SK-N-MC (cell line): ENCODE results near the gene RPS16.
"Not testable (repeated sequence)": the region's sequence is repeated elsewhere in the genome, so short reads cannot be mapped to it uniquely, and the experiment has no call there.

Source experiments
- DNase-seq: peaks from one replicate; pipeline ENCODE4 v3.0.0-alpha.2; 2011; ENCODE audit warnings: low read depth, low spot score
- H3K27ac ChIP-seq: fragments of 200-600 bp; sonication (generic); 2 replicates; pipeline ENCODE4 v1.5.1; 2016; ENCODE audit warnings: mixed run types
- H3K36me3 ChIP-seq: fragments of 200-600 bp; sonication (generic); 2 replicates; pipeline ENCODE4 v1.6.1; 2017; ENCODE audit warnings: antibody characterized with exemption, low read length, mixed read lengths; ENCODE audit not compliant: insufficient read depth
- H3K4me3 ChIP-seq: fragments of 200-600 bp; sonication (generic); 2 replicates; pipeline ENCODE4 v1.5.1; 2016
- H3K9ac ChIP-seq: fragments of 200-600 bp; sonication (generic); 2 replicates; pipeline ENCODE4 v1.8.0; 2017; ENCODE audit warnings: mixed run types, mixed read lengths; ENCODE audit not compliant: insufficient read length
- H3K9me3 ChIP-seq: fragments of 200-600 bp; sonication (generic); 2 replicates; pipeline ENCODE4 v1.6.1; 2017; ENCODE audit warnings: low read depth, mild to moderate bottlenecking, antibody characterized with exemption, low read length, moderate library complexity, mixed read lengths
- EZH2 ChIP-seq: fragments of 200-600 bp; sonication (generic); IDR thresholded peaks from one replicate; pipeline ENCODE4 v1.6.1; 2017; ENCODE audit warnings: antibody characterized with exemption
- FOXP2 ChIP-seq: optimal IDR thresholded peaks from 2 replicates; pipeline ENCODE3; 2011; ENCODE audit warnings: mild to moderate bottlenecking, moderate library complexity; ENCODE audit not compliant: insufficient read depth; ENCODE audit errors: extremely low read length, control extremely low read depth
- POLR2AphosphoS5 ChIP-seq: IDR thresholded peaks from 2 replicates; pipeline ENCODE4 v1.6.1; 2012; ENCODE audit warnings: mild to moderate bottlenecking, low read depth, low read length, borderline replicate concordance

RPS16 gene

DNA sequence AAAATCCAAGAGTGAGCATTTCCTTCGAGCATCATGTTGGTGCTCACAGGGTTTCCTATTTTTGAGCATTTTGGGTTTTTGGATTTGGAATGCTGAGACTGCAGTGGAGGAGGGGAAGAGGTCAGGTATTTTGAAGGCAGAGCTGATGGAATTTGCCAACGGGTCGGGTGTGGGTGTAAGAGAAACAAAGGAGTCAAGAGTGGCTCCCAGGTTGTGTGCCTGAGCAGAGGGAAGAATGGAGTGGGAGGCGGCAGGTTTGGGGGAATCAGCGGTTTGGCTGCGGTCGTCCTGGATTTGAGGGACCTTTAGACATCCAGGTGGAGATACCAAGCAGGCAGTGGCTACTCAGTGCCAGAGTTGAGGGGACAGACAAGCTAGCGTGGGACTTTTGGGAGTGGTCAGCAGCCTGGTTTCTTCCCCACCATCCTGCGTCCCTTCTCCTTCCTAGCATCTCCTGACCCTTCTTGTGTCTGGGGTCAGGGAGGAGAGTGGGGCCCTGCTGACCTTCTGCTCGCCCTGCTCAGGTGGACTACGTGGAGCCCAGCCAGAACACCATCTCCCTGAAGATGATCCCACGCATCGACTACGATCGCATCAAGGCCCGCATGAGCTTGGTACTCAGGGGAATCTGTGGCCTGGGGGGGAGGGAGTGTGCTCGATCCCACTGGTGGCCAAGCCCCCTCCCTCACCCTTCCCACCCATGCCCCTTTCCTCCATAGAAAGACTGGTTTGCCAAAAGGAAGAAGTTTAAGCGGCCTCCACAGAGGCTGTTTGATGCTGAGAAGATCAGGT, 30.4 kb upstream of the RPS16 start:
- Histone ChIP-seq H3K9me3 (no peaks in the 10 kb centered on the region), H3K4me3 (no peak overlapping the region), H3K9ac (no peak overlapping the region), H3K36me3 (peaks cover 67% of the 10 kb centered on the region; the same call in 1 of the 2 replicates), H3K27ac (no peak overlapping the region)
- no peak for DNase-seq
- TF ChIP-seq EZH2 = no peak
- no peak for TF ChIP-seq FOXP2
- TF ChIP-seq POLR2AphosphoS5 = no peak

DNA sequence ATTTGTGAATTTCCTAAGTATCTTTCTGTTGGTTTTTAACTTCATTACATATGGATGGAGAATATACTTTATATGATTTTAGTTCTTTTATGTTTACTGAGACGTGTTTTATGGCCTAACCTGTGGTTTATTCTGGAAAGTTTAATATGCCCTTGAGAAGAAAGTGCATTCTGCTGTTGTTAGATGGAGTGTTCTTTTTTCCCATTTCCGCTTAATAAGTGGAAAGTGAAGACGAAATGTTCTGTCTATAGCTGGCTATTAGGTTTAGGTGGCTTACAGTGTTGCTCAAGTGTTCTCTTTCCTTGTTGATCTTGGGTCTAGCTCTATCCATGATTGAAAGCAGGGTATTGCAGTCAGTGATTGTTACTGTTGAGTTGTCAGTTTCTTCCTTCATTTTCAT, 27.7 kb upstream of the RPS16 start:
- Histone ChIP-seq H3K9ac (no peak overlapping the region), H3K27ac (0 out of 2 replicates have a peak overlapping the region, but pooled peaks have one; percentile 20), H3K36me3 (peaks cover 59% of the 10 kb centered on the region; the same call in 1 of the 2 replicates), H3K4me3 (no peak overlapping the region), H3K9me3 (no peaks in the 10 kb centered on the region)
- DNase-seq = no peak
- TF ChIP-seq EZH2 (no peak), FOXP2 (no peak), POLR2AphosphoS5 (no peak)

DNA sequence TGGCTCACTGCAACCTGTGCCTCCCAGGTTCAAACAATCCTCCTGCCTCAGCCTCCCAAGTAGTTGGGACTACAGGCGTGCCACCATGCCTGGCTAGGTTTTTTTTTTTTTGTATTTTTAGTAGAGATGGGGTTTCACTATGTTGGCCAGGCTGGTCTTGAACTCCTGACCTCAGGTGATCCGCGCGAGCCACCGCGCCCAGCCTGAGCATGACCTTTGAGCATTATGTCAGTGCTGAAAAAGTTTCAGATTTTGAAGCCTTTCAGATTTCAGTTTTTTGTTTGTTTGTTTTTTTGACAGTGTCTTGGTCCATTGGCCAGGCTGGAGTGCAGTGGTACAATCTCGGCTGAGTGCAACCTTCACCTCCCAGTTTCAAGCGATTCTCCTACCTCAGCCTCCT, 15.5 kb upstream of the RPS16 start:
- peaks cover 42% of the 10 kb centered on the region for H3K36me3 ChIP-seq
- DNase-seq, H3K27ac ChIP-seq: not testable (repeated sequence)

DNA sequence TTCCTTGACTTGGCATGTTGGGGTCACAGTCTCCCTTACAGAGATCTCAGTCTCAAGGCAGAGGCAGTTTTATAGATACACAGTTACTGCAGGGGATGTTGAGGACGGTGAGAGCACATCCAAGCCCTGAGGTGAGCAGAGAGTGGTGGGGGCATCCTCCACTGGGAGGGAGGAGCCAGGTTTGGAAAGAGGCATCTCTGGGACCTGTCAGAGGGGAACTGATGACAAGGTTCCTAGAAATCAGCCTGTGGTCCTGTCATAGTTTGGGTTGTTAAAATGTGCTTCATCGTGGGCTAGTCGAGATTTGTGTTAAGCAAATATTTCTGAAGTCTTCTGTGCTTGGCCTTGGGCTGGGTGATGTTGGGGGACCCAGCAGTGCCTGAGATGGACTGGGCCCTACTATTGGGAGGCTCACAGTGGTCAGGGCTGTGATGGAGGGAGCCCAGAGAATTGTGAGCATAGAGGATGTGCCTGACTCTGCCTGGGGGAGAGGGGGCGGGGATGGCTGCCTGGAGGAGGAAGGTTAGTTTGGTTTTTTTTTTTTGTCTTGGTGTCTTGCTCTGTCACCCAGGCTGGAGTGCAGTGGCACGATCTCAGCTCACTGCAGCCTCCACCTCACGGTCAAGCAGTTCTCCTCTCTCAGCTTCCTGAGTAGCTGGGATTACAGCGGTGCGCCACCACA, 13.5 kb upstream of the RPS16 start:
- DNase-seq = no peak
- H3K9me3 ChIP-seq = no peaks in the 10 kb centered on the region
- TF ChIP-seq FOXP2 (no peak), POLR2AphosphoS5 (no peak), EZH2 (no peak)
- H3K36me3 ChIP-seq = peaks cover 38% of the 10 kb centered on the region
- H3K9ac ChIP-seq = no peak overlapping the region
- H3K27ac ChIP-seq = no peak overlapping the region
- H3K4me3 ChIP-seq = no peak overlapping the region

More for the DNA sequence above, 15.5 kb upstream of the RPS16 start:
- H3K9ac ChIP-seq, H3K9me3 ChIP-seq, H3K4me3 ChIP-seq: not testable (repeated sequence)

DNA sequence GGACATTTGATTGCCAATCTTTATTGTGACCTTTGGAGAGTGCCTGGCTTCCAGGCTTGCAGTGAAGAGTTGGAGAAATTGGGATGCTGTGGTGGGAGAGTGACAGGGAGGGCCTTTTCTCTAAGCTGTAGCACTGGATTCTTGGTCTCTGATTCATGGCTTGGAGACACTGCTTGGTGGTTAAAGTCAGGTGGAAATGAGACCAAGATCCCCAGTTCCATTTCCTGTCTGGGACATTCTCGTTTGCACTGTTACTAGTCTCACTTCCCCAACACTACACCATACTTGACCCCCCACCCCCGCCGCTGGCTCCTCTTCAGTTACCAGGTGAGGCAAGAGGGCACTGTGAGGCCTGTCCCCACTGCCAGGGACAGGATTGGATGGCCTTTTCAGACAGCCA, 12.5 kb upstream of the RPS16 start:
- DNase-seq = no peak
- no peak overlapping the region for H3K9ac ChIP-seq
- H3K36me3 ChIP-seq = peaks cover 34% of the 10 kb centered on the region
- no peaks in the 10 kb centered on the region for H3K9me3 ChIP-seq
- H3K4me3 ChIP-seq = no peak overlapping the region
- H3K27ac ChIP-seq = no peak overlapping the region
- TF ChIP-seq FOXP2 (no peak), EZH2 (no peak), POLR2AphosphoS5 (no peak)

DNA sequence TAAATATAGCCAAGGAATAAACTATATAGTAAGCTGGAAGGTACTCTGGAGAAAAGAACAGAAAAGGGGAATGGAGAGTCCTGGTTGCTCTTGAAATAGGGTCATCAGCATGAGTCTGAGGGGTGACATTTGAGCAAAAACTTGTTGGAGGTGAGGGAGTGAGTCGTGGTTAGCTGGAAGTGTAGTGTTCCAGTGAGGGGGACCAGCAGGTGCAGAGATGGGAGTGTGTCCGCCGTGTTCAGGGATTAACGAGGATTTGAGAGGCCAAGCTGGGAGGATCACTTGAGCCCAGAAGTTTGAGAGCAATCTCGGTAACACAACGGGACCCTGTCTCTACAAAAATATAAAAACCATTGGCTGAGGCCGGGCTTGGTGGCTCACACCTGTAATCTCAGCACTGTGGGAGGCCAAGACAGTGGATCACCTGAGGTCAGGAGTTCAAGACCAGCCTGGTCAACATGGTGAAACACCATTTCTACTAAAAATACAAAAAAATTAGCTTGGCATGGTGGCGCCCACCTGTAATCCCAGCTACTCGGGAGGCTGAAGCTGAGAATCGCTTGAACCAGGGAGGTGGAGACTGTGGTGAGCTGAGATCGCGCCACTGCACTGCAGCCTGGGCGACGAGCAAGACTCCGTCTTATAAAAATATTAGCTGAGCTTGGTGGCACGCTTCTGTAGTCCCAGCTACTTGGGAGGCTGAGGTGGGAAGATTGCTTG, 10.8 kb upstream of the RPS16 start:
- peak overlapping the region; percentile 97 for H3K9ac ChIP-seq
- H3K27ac ChIP-seq = no peak overlapping the region; the same call in 1 of the 2 replicates
- H3K36me3 ChIP-seq = peaks cover 20% of the 10 kb centered on the region
- TF ChIP-seq FOXP2 (no peak), POLR2AphosphoS5 (no peak), EZH2 (no peak)
- H3K9me3 ChIP-seq = no peaks in the 10 kb centered on the region
- H3K4me3 ChIP-seq = peak overlapping the region; percentile 95
- DNase-seq = no peak

DNA sequence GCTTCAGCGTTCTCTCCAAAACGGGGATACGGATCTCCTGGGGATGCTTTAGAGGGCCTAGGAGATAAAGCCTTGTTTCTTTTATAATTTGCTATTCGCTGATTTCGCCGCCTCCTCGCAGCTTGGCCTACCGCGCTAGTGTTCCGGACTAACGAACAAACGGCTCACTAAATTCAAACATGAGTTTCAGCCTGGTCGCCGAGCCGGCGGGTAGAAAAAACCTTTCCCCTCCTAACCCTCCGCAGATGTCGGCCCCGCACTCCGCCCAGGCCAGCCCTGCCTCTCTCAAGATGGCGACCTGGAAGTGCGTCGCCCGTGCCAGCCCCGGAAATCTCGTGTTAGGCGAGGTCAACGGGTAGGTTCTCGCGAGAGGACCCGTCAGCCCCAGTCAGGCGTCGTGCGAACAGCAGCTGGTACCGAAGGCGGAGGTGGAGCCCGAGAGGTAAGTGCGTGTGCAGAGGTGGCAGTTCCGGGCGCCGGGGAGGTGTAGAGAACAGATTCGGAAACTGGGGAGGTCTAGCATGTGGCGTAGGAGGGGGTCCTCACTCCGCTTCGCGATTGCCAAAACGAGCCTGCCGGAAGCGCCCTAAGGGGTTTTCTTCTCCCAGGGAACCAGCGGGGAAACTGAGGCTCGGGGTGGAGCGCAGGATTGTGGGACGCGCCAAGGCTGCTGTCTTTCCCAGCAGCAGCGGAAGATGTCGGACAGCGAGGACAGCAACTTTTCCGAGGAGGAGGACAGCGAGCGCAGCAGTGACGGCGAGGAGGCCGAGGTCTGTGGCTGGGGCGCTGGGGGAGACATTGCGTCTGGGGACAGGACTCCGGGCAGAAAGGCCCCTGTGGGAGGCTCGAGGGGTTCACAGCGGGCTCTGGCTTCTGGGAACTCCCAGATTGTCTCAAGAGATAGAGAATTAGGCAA, 9.7 kb upstream of the RPS16 start, which contains the start of gene SUPT5H:
Gene SUPT5H (plus strand): TSS at position 387 of the 916 bp plus-strand sequence. CDS start 309 bp downstream, at position 696.
- no peaks in the 10 kb centered on the region for H3K9me3 ChIP-seq
- H3K36me3 ChIP-seq = peaks cover 16% of the 10 kb centered on the region
- peak within 1 kb of the TSS; percentile 95 for H3K4me3 ChIP-seq
- H3K9ac ChIP-seq = peak within 1 kb of the TSS; percentile 97
- DNase-seq = peak; percentile 79
- H3K27ac ChIP-seq = peak within 1 kb of the TSS; percentile 89
- TF ChIP-seq FOXP2 (no peak), POLR2AphosphoS5 (peak; percentile 93)

DNA sequence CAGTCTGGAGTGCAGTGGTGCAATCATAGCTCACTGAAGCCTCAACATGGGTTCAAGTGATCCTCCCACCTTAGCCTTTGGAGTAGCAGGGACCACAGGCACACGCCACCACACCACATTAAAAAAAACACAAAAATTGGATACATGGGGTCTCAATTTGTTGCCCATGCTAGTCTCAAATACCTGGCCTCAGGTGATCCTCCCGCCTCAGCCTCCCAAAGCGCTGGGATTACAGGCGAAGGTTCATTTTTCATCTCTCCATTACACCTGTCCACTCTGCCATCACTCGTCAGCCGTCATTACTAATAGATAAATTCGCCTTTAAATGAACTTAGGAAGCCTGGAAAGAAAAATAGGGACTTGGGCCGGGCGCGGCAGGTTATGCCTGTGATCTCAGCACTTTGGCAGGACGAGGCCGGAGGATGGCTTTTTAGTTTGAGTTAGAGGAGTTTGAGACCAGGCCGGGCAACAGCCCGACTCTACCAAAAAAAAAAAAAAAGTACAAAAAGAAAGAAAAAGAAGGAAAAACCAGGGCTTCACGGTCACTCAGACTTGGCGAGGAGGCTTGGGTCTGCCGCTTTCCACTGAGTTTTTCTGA, 8.9 kb upstream of the RPS16 start:
- Histone ChIP-seq H3K4me3 (peak overlapping the region; percentile 95), H3K9ac (peak overlapping the region; percentile 97), H3K36me3 (peaks cover 16% of the 10 kb centered on the region), H3K9me3 (no peaks in the 10 kb centered on the region), H3K27ac (peak overlapping the region; percentile 89)
- TF ChIP-seq FOXP2 = no peak
- no peak for TF ChIP-seq EZH2
- TF ChIP-seq POLR2AphosphoS5 = no peak
- no peak for DNase-seq
